ENCODE measurements around the gene EPHA7.

GRCh38 chr6:93260881-93261280 lies 158.5 kb downstream of the EPHA7 start:
- TF ChIP-seq CTCF (tag by site-specific recombination; IDR thresholded peaks at IDR 0.05) (no peak), ZNF843 (tag by site-specific recombination; IDR thresholded peaks at IDR 0.05) (no peak), ZNF274 (IDR thresholded peaks at IDR 0.05; ENCODE audit: low read length) (no peak), ZNF274 (tag by site-specific recombination; IDR thresholded peaks at IDR 0.05; ENCODE audit: borderline replicate concordance) (no peak), PRDM1 (tag by site-specific recombination; IDR thresholded peaks at IDR 0.05) (no peak; the same call in 1 of the 2 replicates), ZNF585B (tag by site-specific recombination; IDR thresholded peaks at IDR 0.05) (no peak), ZNF510 (tag by site-specific recombination; IDR thresholded peaks at IDR 0.05; ENCODE audit: insufficient replicate concordance) (no peak), ZNF555 (tag by site-specific recombination; conservative IDR thresholded peaks at IDR 0.05) (no peak), ZNF169 (tag by site-specific recombination; IDR thresholded peaks at IDR 0.05) (no peak), ZNF23 (tag by site-specific recombination; IDR thresholded peaks at IDR 0.05; ENCODE audit: borderline replicate concordance) (no peak), ZNF324 (tag by site-specific recombination; IDR thresholded peaks at IDR 0.05) (no peak), ZBTB1 (tag by site-specific recombination; IDR thresholded peaks at IDR 0.05) (no peak)
